Measurements from ENCODE around the gene ATP1A2.

The ATP1A2 gene

DNA sequence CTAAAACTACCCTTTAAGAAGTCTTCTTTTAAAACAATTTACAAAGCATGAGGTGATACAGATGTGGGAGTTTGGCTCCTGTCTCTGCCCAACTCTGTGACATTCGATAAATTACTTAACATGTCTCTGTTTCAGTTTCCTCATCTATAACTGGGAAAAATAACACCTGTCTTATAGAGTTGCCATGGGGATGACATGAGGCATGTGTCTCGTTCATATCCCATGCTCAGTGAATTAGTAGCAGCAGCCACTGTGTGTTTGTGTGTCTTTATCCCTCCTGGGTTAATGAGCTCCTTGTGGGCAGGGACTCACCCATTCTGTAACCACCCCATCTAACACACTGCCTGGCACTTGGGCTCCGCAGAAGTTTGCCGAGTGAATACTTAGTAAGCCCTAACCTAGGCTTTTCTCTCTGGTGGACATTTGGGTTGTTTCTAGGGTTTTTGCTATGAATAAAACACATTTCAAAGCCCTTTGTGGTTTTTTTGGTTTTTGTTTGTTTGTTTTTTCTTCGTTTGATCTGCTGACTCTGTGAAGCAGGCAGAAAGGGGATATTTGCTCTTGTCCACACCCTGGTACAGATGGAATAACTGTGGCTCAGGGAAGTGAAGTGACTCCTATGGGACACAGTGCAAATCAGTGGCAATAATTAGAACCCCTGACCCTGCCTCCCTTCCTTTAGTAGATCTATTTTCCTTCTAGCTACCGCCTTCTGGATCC, 35.0 kb upstream of the ATP1A2 start:
- no peak for DNase-seq (ENCODE audit: low read depth)
- H3K4me3 ChIP-seq (replicated peaks; ENCODE audit: low read depth, low read length): no peak overlapping the region
- TF ChIP-seq, protein P1, sequence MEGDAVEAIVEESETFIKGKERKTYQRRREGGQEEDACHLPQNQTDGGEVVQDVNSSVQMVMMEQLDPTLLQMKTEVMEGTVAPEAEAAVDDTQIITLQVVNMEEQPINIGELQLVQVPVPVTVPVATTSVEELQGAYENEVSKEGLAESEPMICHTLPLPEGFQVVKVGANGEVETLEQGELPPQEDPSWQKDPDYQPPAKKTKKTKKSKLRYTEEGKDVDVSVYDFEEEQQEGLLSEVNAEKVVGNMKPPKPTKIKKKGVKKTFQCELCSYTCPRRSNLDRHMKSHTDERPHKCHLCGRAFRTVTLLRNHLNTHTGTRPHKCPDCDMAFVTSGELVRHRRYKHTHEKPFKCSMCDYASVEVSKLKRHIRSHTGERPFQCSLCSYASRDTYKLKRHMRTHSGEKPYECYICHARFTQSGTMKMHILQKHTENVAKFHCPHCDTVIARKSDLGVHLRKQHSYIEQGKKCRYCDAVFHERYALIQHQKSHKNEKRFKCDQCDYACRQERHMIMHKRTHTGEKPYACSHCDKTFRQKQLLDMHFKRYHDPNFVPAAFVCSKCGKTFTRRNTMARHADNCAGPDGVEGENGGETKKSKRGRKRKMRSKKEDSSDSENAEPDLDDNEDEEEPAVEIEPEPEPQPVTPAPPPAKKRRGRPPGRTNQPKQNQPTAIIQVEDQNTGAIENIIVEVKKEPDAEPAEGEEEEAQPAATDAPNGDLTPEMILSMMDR (IDR thresholded peaks at IDR 0.05; ENCODE audit: low read length, missing control alignments): no peak

DNA sequence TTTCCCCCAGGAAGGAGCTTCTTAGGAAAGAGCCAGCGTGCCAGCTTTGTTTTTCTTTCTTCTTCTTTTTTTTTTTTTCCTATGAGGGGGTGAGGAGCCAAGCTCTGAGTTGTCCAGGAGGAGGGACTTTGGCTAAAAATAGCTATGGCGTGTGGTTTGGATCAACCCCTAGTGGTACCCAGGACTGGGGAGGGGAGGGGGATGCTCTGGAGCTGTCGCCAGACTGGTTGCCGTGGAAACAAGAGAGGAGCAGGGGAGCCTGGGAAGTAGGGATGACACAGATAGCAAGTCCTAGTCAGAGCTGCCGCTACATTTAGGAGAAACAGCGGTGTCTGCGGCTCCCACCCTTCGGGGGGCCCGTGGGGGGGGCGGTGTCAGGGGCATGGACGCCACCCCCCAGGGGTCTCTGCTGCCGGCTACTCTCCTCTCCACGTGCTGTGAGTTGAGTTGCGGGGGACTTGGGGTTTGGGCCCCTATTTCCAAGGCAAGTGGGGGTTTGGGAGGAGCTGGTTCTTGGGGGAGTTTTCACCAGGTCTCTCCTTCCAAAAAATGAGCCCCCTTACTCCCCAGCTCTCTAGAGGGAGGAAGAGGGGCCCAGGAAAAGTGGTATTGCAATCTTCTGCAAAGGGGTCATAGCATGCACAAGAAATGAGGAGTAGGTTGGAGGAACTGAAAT, 34.2 kb upstream of the ATP1A2 start, which contains the start of gene KCNJ9:
Gene KCNJ9 (plus strand): TSS at position 278 of the 676 bp plus-strand sequence. CDS start 2,493 bp downstream, outside the sequence.
- H3K4me3 ChIP-seq (replicated peaks; ENCODE audit: low read depth, low read length): no peak within 1 kb of the TSS
- no peak for DNase-seq (ENCODE audit: low read depth)
- TF ChIP-seq, protein P1 (IDR thresholded peaks at IDR 0.05; ENCODE audit: low read length, missing control alignments): no peak

DNA sequence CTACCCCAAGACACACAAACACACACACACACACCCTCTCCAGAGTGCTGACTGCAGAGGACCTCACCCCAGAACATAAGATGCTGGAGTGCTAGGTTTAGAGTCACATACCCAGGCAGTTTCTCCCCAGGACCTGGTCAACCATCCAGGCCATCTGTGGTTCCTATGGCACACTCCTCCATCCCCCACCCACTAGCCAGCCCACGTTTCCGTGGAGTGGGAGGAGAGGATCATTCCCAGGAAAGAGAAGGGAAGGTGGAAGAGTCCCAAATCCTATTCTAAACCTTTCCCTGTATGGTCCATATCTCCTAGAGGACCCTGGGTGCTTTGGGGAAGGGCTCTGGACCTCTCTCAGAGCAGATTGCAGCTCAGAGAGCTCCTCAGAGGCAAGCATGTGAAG, 33.1 kb upstream of the ATP1A2 start:
- DNase-seq (ENCODE audit: low read depth): no peak
- H3K4me3 ChIP-seq (replicated peaks; ENCODE audit: low read depth, low read length): no peak overlapping the region
- TF ChIP-seq, protein P1 (IDR thresholded peaks at IDR 0.05; ENCODE audit: low read length, missing control alignments): no peak

DNA sequence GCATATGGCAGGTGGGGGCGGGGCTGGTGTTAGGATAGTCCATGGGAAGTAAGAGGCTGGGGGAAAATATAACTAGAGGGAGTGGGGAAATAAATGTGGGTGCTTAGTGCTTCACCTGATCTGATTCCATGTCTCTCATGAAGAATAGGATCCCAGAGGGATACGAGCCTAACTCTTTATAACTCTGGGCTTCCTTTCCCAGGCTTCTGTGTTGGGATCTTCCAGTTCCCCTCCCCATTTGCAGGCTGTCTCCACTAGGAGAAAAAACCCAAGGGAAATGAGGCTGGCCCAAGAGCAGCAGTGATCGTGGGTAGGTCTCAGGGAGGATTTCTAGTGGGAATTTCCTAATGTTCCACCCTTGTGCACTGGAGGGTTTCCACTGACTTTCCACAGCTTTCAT, 32.6 kb upstream of the ATP1A2 start:
- TF ChIP-seq, protein P1 (IDR thresholded peaks at IDR 0.05; ENCODE audit: low read length, missing control alignments): no peak
- no peak overlapping the region for H3K4me3 ChIP-seq (replicated peaks; ENCODE audit: low read depth, low read length)
- DNase-seq (ENCODE audit: low read depth): no peak

DNA sequence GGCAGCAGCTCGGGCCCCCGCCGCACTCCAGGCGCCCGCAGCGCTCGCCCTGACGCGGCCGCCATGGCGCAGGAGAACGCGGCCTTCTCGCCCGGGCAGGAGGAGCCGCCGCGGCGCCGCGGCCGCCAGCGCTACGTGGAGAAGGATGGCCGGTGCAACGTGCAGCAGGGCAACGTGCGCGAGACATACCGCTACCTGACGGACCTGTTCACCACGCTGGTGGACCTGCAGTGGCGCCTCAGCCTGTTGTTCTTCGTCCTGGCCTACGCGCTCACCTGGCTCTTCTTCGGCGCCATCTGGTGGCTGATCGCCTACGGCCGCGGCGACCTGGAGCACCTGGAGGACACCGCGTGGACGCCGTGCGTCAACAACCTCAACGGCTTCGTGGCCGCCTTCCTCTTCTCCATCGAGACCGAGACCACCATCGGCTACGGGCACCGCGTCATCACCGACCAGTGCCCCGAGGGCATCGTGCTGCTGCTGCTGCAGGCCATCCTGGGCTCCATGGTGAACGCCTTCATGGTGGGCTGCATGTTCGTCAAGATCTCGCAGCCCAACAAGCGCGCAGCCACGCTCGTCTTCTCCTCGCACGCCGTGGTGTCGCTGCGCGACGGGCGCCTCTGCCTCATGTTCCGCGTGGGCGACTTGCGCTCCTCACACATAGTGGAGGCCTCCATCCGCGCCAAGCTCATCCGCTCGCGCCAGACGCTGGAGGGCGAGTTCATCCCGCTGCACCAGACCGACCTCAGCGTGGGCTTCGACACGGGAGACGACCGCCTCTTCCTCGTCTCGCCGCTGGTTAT, 31.4 kb upstream of the ATP1A2 start:
- TF ChIP-seq, protein P1 (IDR thresholded peaks at IDR 0.05; ENCODE audit: low read length, missing control alignments): peak; percentile 64
- peak overlapping the region; percentile 14 for H3K4me3 ChIP-seq (replicated peaks; ENCODE audit: low read depth, low read length)
- peak; percentile 34 for DNase-seq (ENCODE audit: low read depth)

DNA sequence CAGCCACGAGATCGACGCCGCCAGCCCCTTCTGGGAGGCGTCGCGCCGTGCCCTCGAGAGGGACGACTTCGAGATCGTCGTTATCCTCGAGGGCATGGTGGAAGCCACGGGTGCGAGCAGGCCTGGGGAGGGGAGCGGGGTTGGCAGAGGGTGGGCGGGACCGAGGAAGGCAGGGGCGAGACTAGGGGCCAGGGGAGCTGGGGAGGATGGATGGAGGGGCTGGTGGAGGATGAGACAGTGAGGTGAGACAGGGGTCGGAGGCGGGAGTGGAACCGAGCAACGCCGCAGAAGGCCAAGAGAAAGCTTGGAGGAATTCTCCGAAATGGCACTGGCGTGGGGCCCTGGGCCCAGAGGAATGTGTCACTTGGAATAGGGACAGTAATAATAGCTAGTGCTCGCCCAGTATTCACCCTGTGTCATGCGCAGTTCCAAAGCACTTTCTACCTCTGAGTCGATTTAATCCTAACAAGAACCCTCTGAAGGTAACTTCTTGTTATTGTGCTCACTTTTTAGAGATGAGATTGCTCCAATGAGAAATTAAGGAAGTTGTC, 30.7 kb upstream of the ATP1A2 start:
- no peak overlapping the region for H3K4me3 ChIP-seq (replicated peaks; ENCODE audit: low read depth, low read length)
- DNase-seq (ENCODE audit: low read depth): no peak
- TF ChIP-seq, protein P1 (IDR thresholded peaks at IDR 0.05; ENCODE audit: low read length, missing control alignments): no peak

Data from fibroblast of pulmonary artery (primary cell).